ENCODE measurements around the gene OSBPL5. TPM values are rescaled to one million over a fixed set of nuclear protein-coding genes. Genes with fewer than 3 reads are reported as not detected.
A peak's percentile ranks its signal among the peaks of the same experiment; 100 is the strongest.

OSBPL5 gene
- total and polyA plus RNA-seq, 9 of the 15 experiments (the other 6 are each of a cell fraction or from before 2014, with no cell fraction given) = 0.06 to 14.8 (median 3.2) TPM

GRCh38 chr11:3169255-3170043 is 4.3 kb upstream of the OSBPL5 start (continued):
- TF ChIP-seq E2F6 (IDR thresholded peaks at IDR 0.05; ENCODE audit: borderline replicate concordance in 1 of 2, extremely low read depth in 1 of 2, insufficient read depth in 1 of 2, insufficient read length in 1 of 2, low read depth in 1 of 2, low read length in 1 of 2, poor library complexity in 1 of 2, severe bottlenecking in 1 of 2) = peak; percentile 87 to 90
- no peak for TF ChIP-seq HSF4 (CRISPR knock-in tag; IDR thresholded peaks at IDR 0.05; ENCODE audit: borderline replicate concordance)
- no peak for TF ChIP-seq ZNF785 (CRISPR knock-in tag; IDR thresholded peaks at IDR 0.05)
- TF ChIP-seq SRSF7 (optimal IDR thresholded peaks at IDR 0.05; ENCODE audit: low read depth, low read length) = no peak
- TF ChIP-seq, protein P1, sequence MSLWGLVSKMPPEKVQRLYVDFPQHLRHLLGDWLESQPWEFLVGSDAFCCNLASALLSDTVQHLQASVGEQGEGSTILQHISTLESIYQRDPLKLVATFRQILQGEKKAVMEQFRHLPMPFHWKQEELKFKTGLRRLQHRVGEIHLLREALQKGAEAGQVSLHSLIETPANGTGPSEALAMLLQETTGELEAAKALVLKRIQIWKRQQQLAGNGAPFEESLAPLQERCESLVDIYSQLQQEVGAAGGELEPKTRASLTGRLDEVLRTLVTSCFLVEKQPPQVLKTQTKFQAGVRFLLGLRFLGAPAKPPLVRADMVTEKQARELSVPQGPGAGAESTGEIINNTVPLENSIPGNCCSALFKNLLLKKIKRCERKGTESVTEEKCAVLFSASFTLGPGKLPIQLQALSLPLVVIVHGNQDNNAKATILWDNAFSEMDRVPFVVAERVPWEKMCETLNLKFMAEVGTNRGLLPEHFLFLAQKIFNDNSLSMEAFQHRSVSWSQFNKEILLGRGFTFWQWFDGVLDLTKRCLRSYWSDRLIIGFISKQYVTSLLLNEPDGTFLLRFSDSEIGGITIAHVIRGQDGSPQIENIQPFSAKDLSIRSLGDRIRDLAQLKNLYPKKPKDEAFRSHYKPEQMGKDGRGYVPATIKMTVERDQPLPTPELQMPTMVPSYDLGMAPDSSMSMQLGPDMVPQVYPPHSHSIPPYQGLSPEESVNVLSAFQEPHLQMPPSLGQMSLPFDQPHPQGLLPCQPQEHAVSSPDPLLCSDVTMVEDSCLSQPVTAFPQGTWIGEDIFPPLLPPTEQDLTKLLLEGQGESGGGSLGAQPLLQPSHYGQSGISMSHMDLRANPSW (CRISPR knock-in tag; IDR thresholded peaks at IDR 0.05) = no peak
- TF ChIP-seq FOXK1 (CRISPR knock-in tag; IDR thresholded peaks at IDR 0.05; ENCODE audit: borderline replicate concordance) = 0 out of 2 replicates have a peak, but pooled peaks have one; percentile 76
- TF ChIP-seq PHF21A (IDR thresholded peaks at IDR 0.05; ENCODE audit: borderline replicate concordance, low read depth) = no peak
- TF ChIP-seq XRCC4 (IDR thresholded peaks at IDR 0.05; ENCODE audit: extremely low read depth, insufficient read depth, insufficient read length) = no peak
- TF ChIP-seq ZNF134 (CRISPR knock-in tag; conservative IDR thresholded peaks at IDR 0.05) = no peak
- peak; percentile 81 for TF ChIP-seq ZBTB33 (CRISPR knock-in tag; IDR thresholded peaks at IDR 0.05)
- no peak for TF ChIP-seq ZNF639 (CRISPR knock-in tag; conservative IDR thresholded peaks at IDR 0.05 in 1 of 2, IDR thresholded peaks at IDR 0.05 in 1 of 2)
- TF ChIP-seq ARID4B (CRISPR knock-in tag; IDR thresholded peaks at IDR 0.05) = peak; percentile 58; the same call in 1 of the 2 replicates
